GM19468 (cell line): ENCODE data around the gene CDHR2.
"Not testable (repeated sequence)": the region's sequence is repeated elsewhere in the genome, so short reads cannot be mapped to it uniquely, and the experiment has no call there.

Experiments
- ATAC-seq: cut with Tn5 transposase; IDR thresholded peaks from one replicate; pipeline ENCODE4 v1.9.1; 2021; ENCODE audit warnings: mild to moderate bottlenecking, moderate library complexity, moderate number of reproducible peaks; ENCODE audit not compliant: unreplicated experiment; ENCODE audit errors: extremely low read depth

Gene CDHR2

GRCh38 chr5:176590035-176590717, 41.0 kb downstream of the CDHR2 start:
- ATAC-seq = no peak

GRCh38 chr5:176591667-176592066, 42.5 kb downstream of the CDHR2 start:
- not testable (repeated sequence) for ATAC-seq

- ATAC-seq = no peak
Measured at GRCh38 chr5:176592573-176592972, 43.4 kb downstream of the CDHR2 start.

- no peak for ATAC-seq
Measured at GRCh38 chr5:176593273-176593869, 44.2 kb downstream of the CDHR2 start.

DNA sequence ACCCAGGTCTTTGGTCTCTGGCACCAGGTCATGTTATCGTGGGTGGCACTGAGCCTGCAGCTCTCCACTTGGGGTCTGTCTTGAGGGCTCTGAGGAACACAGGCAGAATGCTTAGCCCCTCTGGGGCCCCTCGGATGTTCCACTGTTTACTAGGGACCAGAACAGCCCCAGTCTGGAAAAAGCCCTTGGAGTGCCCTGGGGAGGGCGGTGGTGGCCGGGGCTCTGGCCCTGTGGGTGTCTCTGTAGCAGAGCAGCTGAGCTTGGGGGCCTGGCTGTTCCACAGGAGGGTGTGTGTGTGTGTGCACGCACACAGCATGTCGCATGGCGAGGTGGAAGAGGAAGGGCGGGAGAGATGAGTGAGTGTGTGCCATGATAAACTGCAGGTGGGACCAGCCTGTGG, 45.4 kb downstream of the CDHR2 start:
- ATAC-seq = no peak

DNA sequence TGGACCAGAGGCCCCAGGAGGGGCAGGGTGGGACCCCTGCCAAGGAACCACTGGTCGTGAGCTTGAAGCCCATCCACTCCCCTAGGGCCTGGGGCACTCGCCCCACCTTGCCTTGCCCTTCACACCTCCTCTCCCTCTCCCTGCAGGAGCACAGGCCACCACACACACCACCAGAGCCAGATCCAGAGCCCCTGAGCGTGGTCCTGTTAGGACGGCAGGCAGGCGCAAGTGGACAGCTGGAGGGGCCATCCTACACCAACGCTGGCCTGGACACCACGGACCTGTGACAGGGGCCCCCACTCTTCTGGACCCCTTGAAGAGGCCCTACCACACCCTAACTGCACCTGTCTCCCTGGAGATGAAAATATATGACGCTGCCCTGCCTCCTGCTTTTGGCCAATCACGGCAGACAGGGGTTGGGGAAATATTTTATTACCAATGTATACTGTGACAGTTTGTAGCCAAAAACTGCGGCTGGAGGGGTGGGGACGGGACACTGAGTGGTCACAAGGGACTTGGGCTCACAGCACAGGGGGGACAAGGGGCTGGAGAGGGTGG, 46.3 kb downstream of the CDHR2 start:
- ATAC-seq = no peak

GRCh38 chr5:176596069-176596644, 47.0 kb downstream of the CDHR2 start:
- ATAC-seq = no peak

DNA sequence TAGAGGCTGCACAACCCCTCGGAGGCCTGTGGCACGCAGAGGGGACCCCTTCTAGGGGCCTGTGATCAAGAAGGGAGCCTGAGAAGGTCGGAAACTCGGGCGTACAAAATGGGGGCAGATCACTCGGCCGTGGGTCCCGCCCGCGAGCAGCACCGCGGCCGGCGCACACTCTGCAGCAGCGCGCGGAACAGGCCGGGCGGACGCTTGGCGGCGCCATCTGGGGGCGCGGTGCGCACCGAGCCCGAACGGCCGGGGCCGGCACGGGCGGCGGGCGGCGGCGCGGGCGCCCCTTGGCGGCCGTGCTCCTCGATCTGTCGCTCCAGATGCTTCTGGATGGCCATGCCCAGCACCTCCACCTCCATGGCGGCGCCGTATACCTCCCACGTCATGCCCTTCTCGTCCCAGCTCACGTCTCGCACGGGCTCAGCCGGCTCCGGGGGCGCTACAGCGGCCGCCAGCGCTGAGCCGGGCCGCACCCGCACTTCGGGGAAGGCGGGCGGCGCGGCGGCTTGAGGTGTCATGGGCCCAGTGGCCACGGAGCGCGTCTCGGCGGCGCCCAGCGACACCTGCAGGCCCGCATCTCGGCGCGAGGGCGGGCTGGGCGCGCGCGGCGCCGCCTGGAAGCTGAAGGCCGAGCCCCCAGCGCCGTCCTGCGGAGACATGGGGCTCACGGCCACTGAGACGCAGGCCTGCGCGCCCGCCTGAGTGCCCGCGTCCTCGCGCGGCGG, 47.7 kb downstream of the CDHR2 start:
- peak; percentile 48 for ATAC-seq

- no peak for ATAC-seq
Measured at GRCh38 chr5:176597417-176598389, 48.6 kb downstream of the CDHR2 start.

GRCh38 chr5:176599749-176600430, 50.7 kb downstream of the CDHR2 start:
- ATAC-seq = not testable (repeated sequence)

DNA sequence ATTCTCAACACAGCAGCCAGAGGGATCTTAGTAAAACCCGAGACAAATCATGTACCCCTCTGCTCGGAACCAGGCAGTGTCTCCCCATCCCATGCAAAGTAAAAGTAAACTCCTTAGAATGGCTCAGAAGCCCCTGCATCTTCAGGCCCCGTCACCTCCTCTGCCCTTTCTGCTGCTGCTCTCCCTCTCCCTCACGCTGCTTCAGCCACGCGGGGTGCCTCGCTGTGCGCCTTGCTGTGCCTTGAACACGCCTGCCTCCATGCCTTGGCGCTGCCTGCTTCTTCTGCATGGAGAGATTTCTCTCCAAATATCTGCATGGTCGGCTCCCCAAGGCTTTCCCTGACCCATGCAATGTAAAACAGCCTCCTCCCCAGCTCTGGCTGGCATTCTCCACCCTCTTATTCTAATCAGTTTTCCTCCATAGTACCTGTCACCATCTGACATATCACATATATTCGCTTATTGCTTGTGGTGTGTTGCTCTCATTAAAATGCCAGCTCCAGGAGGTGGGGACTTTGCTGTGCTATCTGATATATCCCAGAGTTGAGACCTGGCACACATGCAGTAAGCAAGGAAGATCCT, 52.9 kb downstream of the CDHR2 start:
- no peak for ATAC-seq

- no peak for ATAC-seq
Measured at GRCh38 chr5:176603091-176603490, 53.9 kb downstream of the CDHR2 start.

DNA sequence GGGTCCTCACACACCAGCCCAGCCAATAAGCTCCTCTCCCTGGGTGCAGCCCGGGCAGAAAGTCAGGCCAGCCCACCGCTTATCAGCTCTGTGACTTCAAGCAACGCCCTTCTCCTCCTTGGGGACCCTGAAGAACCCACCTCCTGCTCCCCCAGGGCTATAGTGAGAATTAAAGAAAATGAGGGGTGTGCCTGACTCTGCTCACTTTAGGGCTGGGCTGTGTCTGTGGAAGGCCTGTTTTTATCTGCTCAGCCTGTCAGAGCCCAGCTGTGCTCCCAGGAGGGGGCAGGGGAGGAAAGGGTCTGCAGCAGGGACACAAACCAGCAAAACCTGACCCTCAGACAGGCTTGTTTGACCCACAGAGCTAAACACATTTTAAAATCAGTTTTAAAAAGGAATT, 56.9 kb downstream of the CDHR2 start:
- no peak for ATAC-seq

- ATAC-seq = no peak
Measured at GRCh38 chr5:176606875-176607274, 57.7 kb downstream of the CDHR2 start.

DNA sequence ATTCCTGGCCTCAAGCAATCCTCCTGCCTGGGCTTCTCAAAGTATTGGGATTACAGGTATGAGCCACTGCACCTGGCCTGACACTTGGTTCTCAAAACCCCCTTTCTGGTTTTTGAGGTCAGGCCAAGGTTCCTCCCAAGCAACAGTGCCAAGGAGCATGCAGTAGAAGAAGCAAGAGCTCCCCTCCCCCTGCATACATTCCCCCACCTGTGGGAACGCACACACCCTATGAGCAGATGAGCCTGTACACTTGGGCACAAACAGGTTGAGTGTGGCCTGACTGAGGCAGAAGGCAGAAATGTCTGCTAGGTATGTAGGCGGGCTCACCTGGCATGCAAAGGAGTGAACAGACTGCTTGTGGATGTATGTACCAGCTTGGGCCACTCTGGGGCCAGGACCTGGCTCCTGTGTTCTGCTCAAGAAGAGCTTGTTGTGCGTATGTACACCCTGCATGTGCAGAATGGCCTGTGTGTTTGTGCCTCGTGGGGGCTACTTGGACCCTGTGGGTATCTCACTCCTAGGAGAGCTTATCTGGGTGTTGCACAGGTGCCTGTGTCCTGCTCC, 59.1 kb downstream of the CDHR2 start:
- no peak for ATAC-seq

DNA sequence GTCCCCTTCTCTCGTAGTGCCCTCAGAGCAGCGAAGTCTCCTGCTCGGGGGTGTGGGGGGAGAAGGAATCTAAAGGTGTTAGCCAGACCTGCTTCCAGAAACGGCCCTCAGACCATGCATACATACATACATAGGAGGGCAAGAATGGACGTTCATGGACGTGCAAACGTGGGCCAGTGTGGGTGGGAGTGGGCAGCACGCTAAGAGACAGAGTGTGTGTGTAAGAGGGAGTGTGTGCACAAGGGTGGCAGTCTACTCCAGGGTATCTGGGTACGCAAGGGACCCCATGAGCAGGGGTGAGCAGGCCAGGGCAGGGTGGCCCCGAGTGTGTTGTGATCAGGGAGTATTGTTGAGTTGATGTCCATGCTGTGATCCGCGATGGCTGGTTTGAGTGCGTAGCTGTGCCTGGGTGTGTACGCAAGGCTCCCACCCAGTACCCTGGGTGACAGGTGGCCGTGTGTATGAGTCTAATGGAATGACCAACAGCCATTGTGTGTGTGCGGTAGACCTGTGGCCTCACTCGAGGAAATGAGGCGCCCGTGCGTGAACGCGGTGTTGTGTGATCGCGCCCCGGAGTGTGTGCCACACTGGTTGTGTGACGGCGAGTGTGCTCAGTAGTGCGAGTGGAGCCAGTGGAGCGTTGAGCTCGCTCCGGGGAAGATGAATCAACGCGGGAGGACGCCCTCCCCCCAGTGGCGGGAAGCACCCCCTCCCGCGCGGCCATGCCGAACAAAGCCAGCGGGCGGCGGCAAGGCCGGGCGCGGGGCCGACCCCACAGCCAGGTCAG, 60.0 kb downstream of the CDHR2 start:
- no peak for ATAC-seq

DNA sequence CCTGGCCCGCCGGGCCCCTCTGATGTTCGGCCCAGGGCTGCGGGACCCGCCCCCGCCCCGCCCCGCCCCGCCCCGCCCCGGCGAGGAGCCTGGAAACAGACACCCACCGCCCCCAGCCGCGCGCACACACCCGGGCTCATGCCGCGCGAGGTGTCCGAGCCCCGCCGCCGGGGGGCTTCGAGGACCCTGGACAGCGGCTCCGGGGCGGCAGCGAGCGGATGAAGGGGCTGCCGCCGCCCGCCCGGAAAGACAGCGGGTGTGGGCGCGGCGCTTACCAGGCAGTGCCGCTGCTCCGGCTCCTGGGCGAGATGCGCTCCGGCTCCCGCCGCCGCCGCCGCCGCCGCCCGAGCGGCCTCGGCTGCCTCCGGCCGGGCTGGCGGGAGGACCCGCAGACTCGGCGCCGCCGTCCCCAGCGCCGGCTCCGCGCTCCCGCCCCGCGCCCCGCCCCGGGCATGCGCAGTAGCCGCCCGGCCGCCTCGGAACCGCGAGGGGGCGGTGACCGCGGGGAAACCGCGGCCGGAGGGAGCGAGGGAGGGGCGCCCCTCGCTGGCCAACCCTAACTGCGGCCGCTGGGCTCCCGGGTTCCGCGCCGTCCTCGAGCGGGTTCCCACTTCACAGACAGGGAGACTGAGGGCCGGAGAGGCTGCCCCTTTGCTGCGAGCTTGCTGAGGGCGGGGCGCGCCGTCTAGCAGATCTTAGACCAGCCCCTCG, 60.7 kb downstream of the CDHR2 start, which contains the start of gene GPRIN1:
GPRIN1 (minus strand) TSS at position 433 of the 711 bp plus-strand sequence. CDS start 10,322 bp downstream, outside the sequence.
- peak; percentile 30 for ATAC-seq
